ENCODE results near the gene SRM.

DNA sequence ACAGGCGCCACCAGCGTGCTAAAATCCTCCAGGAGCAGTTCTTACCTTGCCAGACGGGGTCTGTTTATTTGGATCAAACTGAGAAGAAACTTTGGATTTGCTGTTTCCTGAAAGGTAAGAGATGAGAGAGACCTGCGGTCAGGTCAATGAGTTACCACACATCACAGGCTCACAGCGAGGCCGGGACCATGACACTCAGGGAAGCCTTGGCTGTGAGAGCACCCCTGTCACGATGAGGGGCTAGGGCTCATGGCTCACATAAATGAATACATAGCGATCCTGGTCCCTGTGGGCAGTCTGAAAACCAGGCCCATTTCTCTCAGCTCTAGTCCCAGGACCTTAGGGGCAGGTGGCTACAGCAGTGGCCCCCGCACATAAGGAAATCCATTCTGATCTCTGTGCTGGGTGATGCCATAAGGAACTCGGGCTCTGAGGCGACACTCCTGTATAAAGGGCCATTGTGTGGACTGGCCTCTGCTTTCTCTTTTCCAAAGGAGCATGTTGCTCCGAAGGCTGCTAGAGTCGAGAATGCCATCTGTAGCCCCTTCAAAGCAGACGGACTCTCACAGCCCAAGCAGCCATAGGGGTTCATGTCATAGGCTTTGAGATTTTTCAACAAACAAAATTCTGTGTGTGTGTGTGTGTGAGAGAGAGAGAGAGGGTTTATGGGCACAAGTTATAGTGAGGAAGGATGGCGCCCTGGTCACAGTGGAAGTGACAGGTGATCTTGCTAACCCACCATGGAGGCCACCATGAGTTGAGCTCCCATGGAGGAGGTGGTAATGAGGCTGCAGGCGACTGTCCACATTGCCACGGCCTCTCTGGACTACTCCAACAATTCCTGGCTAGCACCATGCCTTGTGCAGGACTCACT is 9.0 kb upstream of the SRM start:
- TF ChIP-seq CTCF (IDR thresholded peaks at IDR 0.05) (no peak), SIN3A (IDR thresholded peaks at IDR 0.05; ENCODE audit: borderline replicate concordance, insufficient read depth, low read depth, low read length) (no peak), TCF7L2 (IDR thresholded peaks at IDR 0.05; ENCODE audit: low read depth, low read length) (no peak), REST (IDR thresholded peaks at IDR 0.05; ENCODE audit: insufficient read depth in 1 of 2, low read depth in 2 of 2, low read length in 1 of 2) (no peak)
